Neural progenitor cell (in vitro differentiated cells): ENCODE results near the gene NSUN2. TPM values are rescaled to one million over a fixed set of nuclear protein-coding genes. Genes with fewer than 3 reads are reported as not detected.

ENCODE experiments used
- DNase-seq: peaks from one replicate; pipeline ENCODE4 v3.0.0-alpha.2; 2016; ENCODE audit warnings: low spot score
- H2AFZ ChIP-seq: fragments of 200-600 bp; sonication (generic); replicated peaks from 2 replicates; pipeline ENCODE4 v1.6.1; 2016; ENCODE audit warnings: antibody characterized with exemption
- H3F3A ChIP-seq: fragments of 200-600 bp; sonication (generic); 2 replicates; pipeline ENCODE4 v1.6.1; 2016; ENCODE audit warnings: antibody characterized with exemption, low read depth
- H3K27ac ChIP-seq: fragments of 200-600 bp; sonication (generic); 2 replicates; pipeline ENCODE4 v1.5.1; 2016; ENCODE audit warnings: mild to moderate bottlenecking
- H3K27me3 ChIP-seq: fragments of 200-600 bp; sonication (generic); 2 replicates; pipeline ENCODE4 v1.6.1; 2016; ENCODE audit warnings: mild to moderate bottlenecking, moderate library complexity
- H3K36me3 ChIP-seq: fragments of 200-600 bp; sonication (generic); 2 replicates; pipeline ENCODE4 v1.5.1; 2016
- H3K4me1 ChIP-seq: fragments of 200-600 bp; sonication (generic); 2 replicates; pipeline ENCODE4 v1.6.1; 2016; ENCODE audit warnings: mixed run types
- H3K4me2 ChIP-seq: fragments of 200-600 bp; sonication (generic); 2 replicates; pipeline ENCODE4 v1.6.1; 2016
- H3K4me3 ChIP-seq: fragments of 200-600 bp; sonication (generic); 2 replicates; pipeline ENCODE4 v1.5.1; 2016
- H3K79me2 ChIP-seq: fragments of 200-600 bp; sonication (generic); 2 replicates; pipeline ENCODE4 v1.6.1; 2016; ENCODE audit warnings: low read depth
- H3K9ac ChIP-seq: fragments of 200-600 bp; sonication (generic); 2 replicates; pipeline ENCODE4 v1.6.1; 2016
- H3K9me3 ChIP-seq: fragments of 200-600 bp; sonication (generic); 2 replicates; pipeline ENCODE4 v1.5.1; 2016; ENCODE audit warnings: low read depth
- H4K20me1 ChIP-seq: fragments of 200-600 bp; sonication (generic); 2 replicates; pipeline ENCODE4 v1.6.1; 2016; ENCODE audit warnings: low read depth
- H3K27ac Mint-ChIP-seq: 3 replicates; pipeline ENCODE4 v1.8.0; 2021; ENCODE audit warnings: mixed read lengths
- H3K27me3 Mint-ChIP-seq: 2 replicates; pipeline ENCODE4 v1.8.0; 2022; ENCODE audit warnings: low read depth, mild to moderate bottlenecking, inconsistent platforms, moderate library complexity, mixed read lengths; ENCODE audit not compliant: insufficient read depth
- H3K36me3 Mint-ChIP-seq: 3 replicates; pipeline ENCODE4 v1.8.0; 2021; ENCODE audit warnings: mixed read lengths
- H3K4me1 Mint-ChIP-seq: 3 replicates; pipeline ENCODE4 v1.8.0; 2021; ENCODE audit warnings: mixed read lengths
- H3K4me3 Mint-ChIP-seq: 3 replicates; pipeline ENCODE4 v1.8.0; 2021; ENCODE audit warnings: mild to moderate bottlenecking, moderate library complexity, mixed read lengths
- H3K9me3 Mint-ChIP-seq: 3 replicates; pipeline ENCODE4 v1.8.0; 2020; ENCODE audit warnings: mixed read lengths
- EZH2 ChIP-seq: fragments of 200-600 bp; sonication (generic); IDR thresholded peaks from 2 replicates; pipeline ENCODE4 v1.6.1; 2017; ENCODE audit warnings: antibody characterized with exemption, mild to moderate bottlenecking, moderate library complexity
- EZH2phosphoT487 ChIP-seq: fragments of 200-600 bp; sonication (generic); IDR thresholded peaks from 2 replicates; pipeline ENCODE4 v1.6.1; 2017; ENCODE audit warnings: antibody characterized with exemption
- total RNA-seq: library from RNA; depleted of rRNA; stranded (reverse); fragments of >200 nt; gene quantifications from 2 replicates; pipeline ENCODE4 v1.2.3, GENCODE V29; 2015; ENCODE audit warnings: low replicate concordance
- TF ChIP-seq, protein P1 (sequence below): fragments of 200-600 bp; sonication (generic); IDR thresholded peaks from 2 replicates; pipeline ENCODE4 v1.5.1; 2017; ENCODE audit warnings: antibody characterized with exemption, mild to moderate bottlenecking

The NSUN2 gene
- total RNA-seq, 1 donor from 2014 or later: 65.4 TPM

DNA sequence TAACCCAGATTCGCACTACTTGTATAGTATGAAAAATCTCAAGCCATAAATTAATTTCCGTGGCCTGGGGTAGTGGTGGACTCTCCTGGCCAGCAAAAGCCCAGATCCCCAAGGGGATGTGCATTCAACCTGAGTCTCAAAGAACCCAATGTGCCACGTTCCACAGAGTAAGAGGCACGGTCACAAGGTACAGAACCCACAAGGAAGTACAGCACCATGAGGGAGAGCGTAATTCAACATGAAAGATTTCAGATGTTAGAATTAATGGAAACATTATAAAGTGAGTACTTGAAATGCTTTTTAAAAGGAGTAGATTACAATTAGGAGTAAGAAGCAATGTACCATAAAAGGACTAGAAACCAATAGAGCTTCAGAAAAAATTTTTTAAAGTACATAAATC, 23.8 kb upstream of the NSUN2 start:
- H3K79me2 ChIP-seq: no peaks in the 10 kb centered on the region
- H3K36me3 Mint-ChIP-seq: peaks cover 30% of the 10 kb centered on the region
- H3K27ac ChIP-seq: no peak overlapping the region
- DNase-seq: no peak
- no peaks in the 10 kb centered on the region for H3K36me3 ChIP-seq
- H3K4me3 ChIP-seq: no peak overlapping the region
- H3F3A ChIP-seq: no peaks in the 10 kb centered on the region
- no peaks in the 10 kb centered on the region for H3K4me1 Mint-ChIP-seq
- TF ChIP-seq EZH2phosphoT487 (no peak), EZH2 (no peak)
- TF ChIP-seq, protein P1, sequence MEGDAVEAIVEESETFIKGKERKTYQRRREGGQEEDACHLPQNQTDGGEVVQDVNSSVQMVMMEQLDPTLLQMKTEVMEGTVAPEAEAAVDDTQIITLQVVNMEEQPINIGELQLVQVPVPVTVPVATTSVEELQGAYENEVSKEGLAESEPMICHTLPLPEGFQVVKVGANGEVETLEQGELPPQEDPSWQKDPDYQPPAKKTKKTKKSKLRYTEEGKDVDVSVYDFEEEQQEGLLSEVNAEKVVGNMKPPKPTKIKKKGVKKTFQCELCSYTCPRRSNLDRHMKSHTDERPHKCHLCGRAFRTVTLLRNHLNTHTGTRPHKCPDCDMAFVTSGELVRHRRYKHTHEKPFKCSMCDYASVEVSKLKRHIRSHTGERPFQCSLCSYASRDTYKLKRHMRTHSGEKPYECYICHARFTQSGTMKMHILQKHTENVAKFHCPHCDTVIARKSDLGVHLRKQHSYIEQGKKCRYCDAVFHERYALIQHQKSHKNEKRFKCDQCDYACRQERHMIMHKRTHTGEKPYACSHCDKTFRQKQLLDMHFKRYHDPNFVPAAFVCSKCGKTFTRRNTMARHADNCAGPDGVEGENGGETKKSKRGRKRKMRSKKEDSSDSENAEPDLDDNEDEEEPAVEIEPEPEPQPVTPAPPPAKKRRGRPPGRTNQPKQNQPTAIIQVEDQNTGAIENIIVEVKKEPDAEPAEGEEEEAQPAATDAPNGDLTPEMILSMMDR: no peak
- H4K20me1 ChIP-seq: no peaks in the 10 kb centered on the region
- no peak overlapping the region for H3K4me3 Mint-ChIP-seq
- no peak overlapping the region for H2AFZ ChIP-seq
- no peak overlapping the region for H3K4me2 ChIP-seq
- H3K9ac ChIP-seq: no peak overlapping the region
- no peaks in the 10 kb centered on the region for H3K9me3 ChIP-seq
- H3K9me3 Mint-ChIP-seq: no peaks in the 10 kb centered on the region
- no peak overlapping the region for H3K27ac Mint-ChIP-seq
- H3K27me3 Mint-ChIP-seq: peaks cover 2% of the 10 kb centered on the region
- H3K27me3 ChIP-seq: no peaks in the 10 kb centered on the region
- no peaks in the 10 kb centered on the region for H3K4me1 ChIP-seq

DNA sequence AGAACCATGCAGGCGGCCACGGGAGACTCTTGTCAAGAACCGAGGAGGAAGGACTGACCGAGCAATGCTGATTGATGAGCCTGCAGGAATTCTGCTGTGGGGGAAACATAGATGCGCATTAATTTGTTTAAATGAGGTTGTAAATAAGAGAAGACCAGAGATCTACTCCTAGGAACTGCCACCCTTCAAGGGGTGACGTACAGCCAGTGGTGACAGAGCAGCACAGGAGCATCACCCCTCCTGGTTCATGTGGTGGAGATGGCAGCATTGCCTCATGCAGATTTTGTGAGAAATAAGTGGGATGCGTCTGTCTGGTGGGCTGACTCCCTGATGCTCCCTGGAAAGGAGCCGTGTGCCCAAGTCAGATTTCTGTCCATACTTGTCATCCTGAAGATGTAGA, 22.6 kb upstream of the NSUN2 start:
- TF ChIP-seq, protein P1: no peak
- peaks cover 5% of the 10 kb centered on the region for H3K79me2 ChIP-seq
- H3K36me3 ChIP-seq: no peaks in the 10 kb centered on the region
- no peaks in the 10 kb centered on the region for H4K20me1 ChIP-seq
- no peak overlapping the region for H3K4me2 ChIP-seq
- Mint-ChIP-seq H3K4me1 (no peaks in the 10 kb centered on the region), H3K9me3 (no peaks in the 10 kb centered on the region), H3K4me3 (no peak overlapping the region), H3K27me3 (peaks cover 2% of the 10 kb centered on the region), H3K36me3 (peaks cover 30% of the 10 kb centered on the region), H3K27ac (no peak overlapping the region)
- no peak overlapping the region for H3K9ac ChIP-seq
- H3K4me3 ChIP-seq: no peak overlapping the region
- H3F3A ChIP-seq: no peaks in the 10 kb centered on the region
- H3K27me3 ChIP-seq: no peaks in the 10 kb centered on the region
- no peak overlapping the region for H2AFZ ChIP-seq
- H3K4me1 ChIP-seq: no peaks in the 10 kb centered on the region
- no peak for DNase-seq
- no peak overlapping the region for H3K27ac ChIP-seq
- H3K9me3 ChIP-seq: no peaks in the 10 kb centered on the region

DNA sequence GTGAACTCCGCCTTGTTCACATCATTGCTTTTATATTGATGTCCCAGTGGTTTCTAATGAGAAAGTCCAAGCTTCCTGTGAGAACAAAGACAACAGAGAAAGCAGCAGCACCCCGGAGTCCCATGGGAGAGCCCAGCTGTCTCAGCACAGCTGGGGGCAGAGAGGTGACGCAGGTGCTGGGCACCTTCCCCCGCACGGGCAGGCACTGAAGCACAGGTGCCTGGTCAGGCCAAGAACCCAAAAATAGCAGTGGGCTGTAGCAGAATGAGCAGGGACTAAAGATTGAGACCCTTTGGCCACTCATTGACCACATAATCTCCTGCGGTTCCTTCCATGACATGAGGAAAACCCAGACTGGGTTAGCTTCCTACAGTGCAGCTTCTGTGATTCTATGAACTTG, 19.2 kb upstream of the NSUN2 start:
- Histone ChIP-seq H3K4me3 (no peak overlapping the region), H3K4me1 (peaks cover 10% of the 10 kb centered on the region), H3K9me3 (no peaks in the 10 kb centered on the region), H3K4me2 (no peak overlapping the region), H3F3A (no peaks in the 10 kb centered on the region), H4K20me1 (no peaks in the 10 kb centered on the region), H3K9ac (no peak overlapping the region), H3K79me2 (peaks cover 34% of the 10 kb centered on the region), H3K36me3 (no peaks in the 10 kb centered on the region), H3K27me3 (no peaks in the 10 kb centered on the region), H3K27ac (no peak overlapping the region), H2AFZ (no peak overlapping the region)
- H3K4me1 Mint-ChIP-seq: no peaks in the 10 kb centered on the region
- no peak overlapping the region for H3K27ac Mint-ChIP-seq
- peaks cover 27% of the 10 kb centered on the region for H3K36me3 Mint-ChIP-seq
- DNase-seq: no peak
- peaks cover 5% of the 10 kb centered on the region for H3K9me3 Mint-ChIP-seq
- TF ChIP-seq, protein P1: no peak
- TF ChIP-seq EZH2phosphoT487 (no peak), EZH2 (no peak)
- no peak overlapping the region for H3K4me3 Mint-ChIP-seq
- no peaks in the 10 kb centered on the region for H3K27me3 Mint-ChIP-seq

DNA sequence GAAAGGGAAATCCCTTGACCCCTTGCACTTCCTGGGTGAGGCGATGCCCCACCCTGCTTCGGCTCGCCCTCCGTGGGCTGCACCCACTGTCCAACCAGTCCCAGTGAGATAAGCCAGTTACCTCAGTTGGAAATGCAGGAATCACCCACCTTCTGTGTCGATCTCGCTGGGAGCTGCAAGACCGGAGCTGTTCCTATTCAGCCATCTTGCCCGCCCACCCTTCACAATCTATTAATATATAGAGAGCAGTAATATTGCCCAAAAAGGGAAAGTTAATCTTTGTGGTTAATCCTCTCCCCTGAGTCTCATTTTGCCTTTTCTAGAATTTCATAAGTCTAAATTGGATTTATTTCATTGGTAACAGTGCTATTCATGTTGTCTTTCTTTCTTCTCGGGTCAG, 16.8 kb upstream of the NSUN2 start:
- H3K27ac ChIP-seq: no peak overlapping the region
- DNase-seq: no peak
- no peaks in the 10 kb centered on the region for H3K4me1 Mint-ChIP-seq
- H3K36me3 Mint-ChIP-seq: peaks cover 12% of the 10 kb centered on the region
- H4K20me1 ChIP-seq: no peaks in the 10 kb centered on the region
- H3K4me3 ChIP-seq: no peak overlapping the region
- no peaks in the 10 kb centered on the region for H3K9me3 ChIP-seq
- no peak overlapping the region for H3K9ac ChIP-seq
- no peak overlapping the region for H3K27ac Mint-ChIP-seq
- H3K27me3 ChIP-seq: no peaks in the 10 kb centered on the region
- H3K4me2 ChIP-seq: no peak overlapping the region
- H3K27me3 Mint-ChIP-seq: no peaks in the 10 kb centered on the region
- no peak overlapping the region for H2AFZ ChIP-seq
- H3K4me1 ChIP-seq: peaks cover 10% of the 10 kb centered on the region
- no peaks in the 10 kb centered on the region for H3F3A ChIP-seq
- TF ChIP-seq, protein P1: no peak
- no peak for TF ChIP-seq EZH2
- no peak for TF ChIP-seq EZH2phosphoT487
- peaks cover 47% of the 10 kb centered on the region for H3K79me2 ChIP-seq
- H3K4me3 Mint-ChIP-seq: no peak overlapping the region
- H3K36me3 ChIP-seq: no peaks in the 10 kb centered on the region
- peaks cover 5% of the 10 kb centered on the region for H3K9me3 Mint-ChIP-seq
